ENCODE data around the gene PLEKHS1.

- TF ChIP-seq CTCF (IDR thresholded peaks at IDR 0.05) (no peak), POLR2A (IDR thresholded peaks at IDR 0.05) (no peak)
These were observed 9.0 kb upstream of the PLEKHS1 start for GRCh38 chr10:113742466-113742865.

Data from lower leg skin (tissue), 3 donors.